Loucy (cell line): ENCODE data around the gene FAF1.
"Not testable (repeated sequence)": the region's sequence is repeated elsewhere in the genome, so short reads cannot be mapped to it uniquely, and the experiment has no call there.

Source experiments
- H2AFZ ChIP-seq: fragments of 200-600 bp; sonication (generic); 2 replicates; pipeline ENCODE4 v1.6.0; 2016; ENCODE audit warnings: antibody characterized with exemption, mild to moderate bottlenecking, low read length, moderate library complexity
- H3F3A ChIP-seq: fragments of 200-600 bp; 2 replicates; pipeline ENCODE4 v1.6.0; 2016; ENCODE audit warnings: antibody characterized with exemption, low read depth, mild to moderate bottlenecking
- H3K27me3 ChIP-seq: fragments of 200-600 bp; sonication (generic); 2 replicates; pipeline ENCODE4 v1.6.1; 2014; ENCODE audit warnings: low read length, mild to moderate bottlenecking; ENCODE audit not compliant: insufficient read depth, poor library complexity, severe bottlenecking
- H3K36me3 ChIP-seq: fragments of 200-600 bp; sonication (generic); 2 replicates; pipeline ENCODE4 v1.6.1; 2016; ENCODE audit warnings: low read length; ENCODE audit not compliant: insufficient read depth
- H3K4me1 ChIP-seq: fragments of 200-600 bp; sonication (generic); 2 replicates; pipeline ENCODE4 v1.5.1; 2014; ENCODE audit warnings: low read length, mild to moderate bottlenecking; ENCODE audit not compliant: insufficient read depth, poor library complexity, severe bottlenecking
- H3K4me2 ChIP-seq: fragments of 200-600 bp; sonication (generic); 2 replicates; pipeline ENCODE4 v1.6.0; 2014; ENCODE audit warnings: antibody characterized with exemption, low read length, low read depth, mild to moderate bottlenecking; ENCODE audit not compliant: poor library complexity, severe bottlenecking
- H3K4me3 ChIP-seq: fragments of 200-600 bp; sonication (generic); 2 replicates; pipeline ENCODE4 v1.5.1; 2014; ENCODE audit warnings: low read length, mild to moderate bottlenecking, mixed read lengths; ENCODE audit not compliant: poor library complexity, severe bottlenecking
- H3K79me2 ChIP-seq: fragments of 200-600 bp; sonication (generic); 2 replicates; pipeline ENCODE4 v1.6.1; 2014; ENCODE audit warnings: low read length; ENCODE audit not compliant: insufficient read depth
- H3K9ac ChIP-seq: fragments of 200-600 bp; sonication (generic); 2 replicates; pipeline ENCODE4 v1.6.0; 2014; ENCODE audit warnings: mild to moderate bottlenecking, low read depth, low read length, moderate library complexity; ENCODE audit not compliant: poor library complexity, severe bottlenecking
- H3K9me2 ChIP-seq: fragments of 200-600 bp; sonication (generic); replicated peaks from 2 replicates; pipeline ENCODE4 v1.6.1; 2016; ENCODE audit warnings: low read depth, low read length, mixed read lengths
- H3K9me3 ChIP-seq: fragments of 200-600 bp; sonication (generic); 2 replicates; pipeline ENCODE4 v1.6.1; 2014; ENCODE audit warnings: mild to moderate bottlenecking, antibody characterized with exemption, low read length, low read depth; ENCODE audit not compliant: insufficient read depth
- H4K20me1 ChIP-seq: fragments of 200-600 bp; sonication (generic); 2 replicates; pipeline ENCODE4 v1.6.0; 2014; ENCODE audit warnings: antibody characterized with exemption, low read length, mild to moderate bottlenecking; ENCODE audit not compliant: insufficient read depth, poor library complexity, severe bottlenecking
- EZH2phosphoT487 ChIP-seq: fragments of 200-600 bp; IDR thresholded peaks from 2 replicates; pipeline ENCODE4 v1.6.1; 2018; ENCODE audit warnings: antibody characterized with exemption, mild to moderate bottlenecking, moderate library complexity, borderline replicate concordance
- TF ChIP-seq, protein P1 (sequence below): fragments of 200-600 bp; sonication (generic); conservative IDR thresholded peaks from 2 replicates; pipeline ENCODE4 v1.5.1; 2014; ENCODE audit warnings: mild to moderate bottlenecking, antibody characterized with exemption, low read length

FAF1 gene

DNA sequence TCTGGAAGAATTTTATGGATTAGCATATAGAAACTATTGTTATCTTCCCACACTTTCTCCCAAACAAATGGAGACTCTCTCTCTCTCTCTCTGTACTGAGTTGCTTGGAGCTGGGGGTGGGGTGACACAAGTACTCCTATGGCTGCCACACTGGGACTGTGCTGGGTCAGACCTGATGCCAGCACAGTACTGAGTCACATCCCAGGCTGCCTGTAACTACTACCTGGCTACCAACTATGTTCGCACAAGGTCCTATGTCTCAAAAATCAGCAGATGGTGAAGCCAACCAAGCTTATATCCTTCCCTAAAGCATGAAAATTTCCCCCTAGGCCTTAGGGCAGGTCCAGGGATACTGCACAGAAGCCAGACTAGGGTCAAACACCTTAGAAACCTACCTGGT lies 66.6 kb downstream of the FAF1 start:
- Histone ChIP-seq H3K36me3 (peaks cover 17% of the 10 kb centered on the region), H3K4me3 (no peak overlapping the region), H4K20me1 (peaks cover 5% of the 10 kb centered on the region), H3K4me1 (peaks cover 4% of the 10 kb centered on the region), H3F3A (no peaks in the 10 kb centered on the region), H3K4me2 (no peak overlapping the region), H3K9ac (no peak overlapping the region), H3K27me3 (no peaks in the 10 kb centered on the region), H3K9me3 (no peaks in the 10 kb centered on the region), H2AFZ (no peak overlapping the region), H3K79me2 (peaks cover 73% of the 10 kb centered on the region), H3K9me2 (no peaks in the 10 kb centered on the region)
- TF ChIP-seq EZH2phosphoT487 = no peak
- TF ChIP-seq, protein P1, sequence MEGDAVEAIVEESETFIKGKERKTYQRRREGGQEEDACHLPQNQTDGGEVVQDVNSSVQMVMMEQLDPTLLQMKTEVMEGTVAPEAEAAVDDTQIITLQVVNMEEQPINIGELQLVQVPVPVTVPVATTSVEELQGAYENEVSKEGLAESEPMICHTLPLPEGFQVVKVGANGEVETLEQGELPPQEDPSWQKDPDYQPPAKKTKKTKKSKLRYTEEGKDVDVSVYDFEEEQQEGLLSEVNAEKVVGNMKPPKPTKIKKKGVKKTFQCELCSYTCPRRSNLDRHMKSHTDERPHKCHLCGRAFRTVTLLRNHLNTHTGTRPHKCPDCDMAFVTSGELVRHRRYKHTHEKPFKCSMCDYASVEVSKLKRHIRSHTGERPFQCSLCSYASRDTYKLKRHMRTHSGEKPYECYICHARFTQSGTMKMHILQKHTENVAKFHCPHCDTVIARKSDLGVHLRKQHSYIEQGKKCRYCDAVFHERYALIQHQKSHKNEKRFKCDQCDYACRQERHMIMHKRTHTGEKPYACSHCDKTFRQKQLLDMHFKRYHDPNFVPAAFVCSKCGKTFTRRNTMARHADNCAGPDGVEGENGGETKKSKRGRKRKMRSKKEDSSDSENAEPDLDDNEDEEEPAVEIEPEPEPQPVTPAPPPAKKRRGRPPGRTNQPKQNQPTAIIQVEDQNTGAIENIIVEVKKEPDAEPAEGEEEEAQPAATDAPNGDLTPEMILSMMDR = no peak

- H3K4me2 ChIP-seq, H3K27me3 ChIP-seq, H2AFZ ChIP-seq, H3K4me3 ChIP-seq, H3K36me3 ChIP-seq, H3K9ac ChIP-seq, H3K4me1 ChIP-seq, H4K20me1 ChIP-seq, H3F3A ChIP-seq, H3K9me3 ChIP-seq, H3K9me2 ChIP-seq: not testable (repeated sequence)
- H3K79me2 ChIP-seq = peaks cover 51% of the 10 kb centered on the region
Measured at GRCh38 chr1:50887555-50887954, 72.5 kb downstream of the FAF1 start.

DNA sequence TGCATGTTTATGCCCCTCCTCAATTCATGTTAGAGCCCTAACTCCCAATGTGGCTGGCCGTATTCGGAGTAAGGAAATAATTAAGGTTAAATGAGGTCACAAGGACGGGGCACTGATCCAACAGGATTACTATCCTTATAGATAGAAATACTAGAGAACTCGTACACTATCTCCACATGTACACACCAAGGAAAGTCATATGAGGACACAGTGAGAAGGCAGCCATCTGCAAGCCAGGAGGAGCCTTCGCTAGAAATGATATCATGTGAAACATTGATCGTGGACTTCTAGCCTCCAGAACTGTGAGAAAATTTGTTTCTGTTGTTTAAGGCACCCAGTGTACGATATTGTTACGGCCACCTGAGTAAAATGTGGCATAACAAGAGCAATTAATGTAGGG lies 79.7 kb downstream of the FAF1 start:
- Histone ChIP-seq H3F3A (no peaks in the 10 kb centered on the region), H3K9me2 (no peaks in the 10 kb centered on the region), H3K4me2 (no peak overlapping the region), H3K9me3 (no peaks in the 10 kb centered on the region), H3K36me3 (no peaks in the 10 kb centered on the region), H3K4me1 (peaks cover 4% of the 10 kb centered on the region), H3K9ac (no peak overlapping the region), H2AFZ (no peak overlapping the region), H3K4me3 (no peak overlapping the region), H4K20me1 (peaks cover 4% of the 10 kb centered on the region), H3K27me3 (no peaks in the 10 kb centered on the region), H3K79me2 (peaks cover 89% of the 10 kb centered on the region)
- TF ChIP-seq, protein P1 = no peak
- no peak for TF ChIP-seq EZH2phosphoT487

DNA sequence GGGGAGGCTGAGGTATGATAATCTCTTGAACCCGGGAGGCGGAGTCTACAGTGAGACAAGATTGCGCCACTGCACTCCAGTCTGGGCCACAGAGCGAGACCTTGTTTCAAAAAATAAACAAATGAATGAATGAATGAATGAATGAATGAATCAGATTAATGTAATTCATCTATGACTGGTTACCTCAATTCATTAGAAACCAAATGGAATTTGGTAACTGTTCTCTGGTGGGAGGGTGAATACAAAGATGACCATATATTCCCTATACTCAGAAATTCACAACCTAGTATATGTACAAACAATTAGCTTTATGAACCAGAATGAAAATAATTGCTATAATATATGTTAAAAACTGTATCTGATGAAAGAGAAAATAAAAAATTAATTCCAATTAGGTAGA lies 80.9 kb downstream of the FAF1 start:
- Histone ChIP-seq H3K9ac (no peak overlapping the region), H3K4me3 (no peak overlapping the region), H3K4me2 (no peak overlapping the region), H3F3A (no peaks in the 10 kb centered on the region), H3K79me2 (peaks cover 88% of the 10 kb centered on the region), H4K20me1 (peaks cover 10% of the 10 kb centered on the region), H3K9me3 (no peaks in the 10 kb centered on the region), H3K4me1 (peaks cover 4% of the 10 kb centered on the region), H3K27me3 (no peaks in the 10 kb centered on the region), H3K9me2 (no peaks in the 10 kb centered on the region), H3K36me3 (no peaks in the 10 kb centered on the region), H2AFZ (no peak overlapping the region)
- TF ChIP-seq, protein P1 = no peak
- no peak for TF ChIP-seq EZH2phosphoT487
